ENCODE measurements around the gene ESD. TPM values are rescaled to one million over a fixed set of nuclear protein-coding genes. Genes with fewer than 3 reads are reported as not detected.
"Not testable (repeated sequence)": the region's sequence is repeated elsewhere in the genome, so short reads cannot be mapped to it uniquely, and the experiment has no call there.

The ESD gene
- total RNA-seq, 2 donors from 2014 or later, result 76.3 to 113 TPM

DNA sequence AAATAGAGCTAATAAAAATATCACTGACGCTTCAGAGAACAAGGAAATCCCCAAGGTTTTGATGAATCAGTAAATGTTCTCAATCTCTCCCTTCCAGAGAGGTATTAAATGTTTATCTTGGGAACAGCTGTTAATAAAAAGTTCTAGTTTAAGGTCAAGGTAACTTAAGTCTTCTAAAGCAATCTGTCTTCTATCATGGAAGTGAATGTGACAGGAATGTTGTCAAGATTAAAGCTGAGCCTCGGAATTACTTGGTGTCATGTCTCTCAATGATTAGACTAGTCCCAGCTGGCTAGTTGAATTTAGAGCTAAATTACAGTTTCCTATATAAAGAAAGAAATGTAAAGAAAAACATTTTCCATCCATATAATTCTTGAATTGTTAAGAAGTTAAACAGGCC, 23.4 kb downstream of the ESD start:
- Histone ChIP-seq H3K27me3 (no peaks in the 10 kb centered on the region), H3K9me3 (no peaks in the 10 kb centered on the region), H3K36me3 (peaks cover 30% of the 10 kb centered on the region), H3K4me3 (no peak overlapping the region), H3K27ac (no peak overlapping the region), H3K4me1 (peaks cover 0 to 16% of the 10 kb centered on the region in 2 donors)
- no peak for DNase-seq (ENCODE audit: low spot score)
- TF ChIP-seq, protein P1, sequence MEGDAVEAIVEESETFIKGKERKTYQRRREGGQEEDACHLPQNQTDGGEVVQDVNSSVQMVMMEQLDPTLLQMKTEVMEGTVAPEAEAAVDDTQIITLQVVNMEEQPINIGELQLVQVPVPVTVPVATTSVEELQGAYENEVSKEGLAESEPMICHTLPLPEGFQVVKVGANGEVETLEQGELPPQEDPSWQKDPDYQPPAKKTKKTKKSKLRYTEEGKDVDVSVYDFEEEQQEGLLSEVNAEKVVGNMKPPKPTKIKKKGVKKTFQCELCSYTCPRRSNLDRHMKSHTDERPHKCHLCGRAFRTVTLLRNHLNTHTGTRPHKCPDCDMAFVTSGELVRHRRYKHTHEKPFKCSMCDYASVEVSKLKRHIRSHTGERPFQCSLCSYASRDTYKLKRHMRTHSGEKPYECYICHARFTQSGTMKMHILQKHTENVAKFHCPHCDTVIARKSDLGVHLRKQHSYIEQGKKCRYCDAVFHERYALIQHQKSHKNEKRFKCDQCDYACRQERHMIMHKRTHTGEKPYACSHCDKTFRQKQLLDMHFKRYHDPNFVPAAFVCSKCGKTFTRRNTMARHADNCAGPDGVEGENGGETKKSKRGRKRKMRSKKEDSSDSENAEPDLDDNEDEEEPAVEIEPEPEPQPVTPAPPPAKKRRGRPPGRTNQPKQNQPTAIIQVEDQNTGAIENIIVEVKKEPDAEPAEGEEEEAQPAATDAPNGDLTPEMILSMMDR (IDR thresholded peaks at IDR 0.05), result no peak

DNA sequence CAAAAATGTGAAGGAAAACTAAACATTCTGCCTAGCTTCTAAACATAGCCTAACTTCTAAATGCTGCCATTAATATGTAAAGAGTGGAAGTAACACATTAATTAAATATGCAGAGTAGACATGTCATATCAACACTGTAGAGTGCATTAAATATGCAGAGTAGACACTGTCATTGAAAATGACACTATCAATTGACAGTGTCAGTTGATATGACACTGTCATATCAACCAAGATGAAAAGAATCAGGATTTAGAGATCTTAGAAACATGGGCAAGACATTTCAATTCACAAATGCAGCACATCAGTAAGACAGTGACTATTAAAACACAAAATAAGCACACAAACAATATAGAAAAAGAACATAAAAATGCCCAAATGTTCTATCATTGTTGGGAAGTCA, 25.3 kb downstream of the ESD start:
- H3K4me3 ChIP-seq, result no peak overlapping the region
- H3K36me3 ChIP-seq, result peaks cover 13% of the 10 kb centered on the region
- no peaks in the 10 kb centered on the region for H3K27me3 ChIP-seq
- DNase-seq (ENCODE audit: low spot score), result no peak
- TF ChIP-seq, protein P1 (IDR thresholded peaks at IDR 0.05), result no peak
- H3K9me3 ChIP-seq, result no peaks in the 10 kb centered on the region
- no peak overlapping the region for H3K27ac ChIP-seq
- H3K4me1 ChIP-seq, result peaks cover 0 to 16% of the 10 kb centered on the region in 2 donors

DNA sequence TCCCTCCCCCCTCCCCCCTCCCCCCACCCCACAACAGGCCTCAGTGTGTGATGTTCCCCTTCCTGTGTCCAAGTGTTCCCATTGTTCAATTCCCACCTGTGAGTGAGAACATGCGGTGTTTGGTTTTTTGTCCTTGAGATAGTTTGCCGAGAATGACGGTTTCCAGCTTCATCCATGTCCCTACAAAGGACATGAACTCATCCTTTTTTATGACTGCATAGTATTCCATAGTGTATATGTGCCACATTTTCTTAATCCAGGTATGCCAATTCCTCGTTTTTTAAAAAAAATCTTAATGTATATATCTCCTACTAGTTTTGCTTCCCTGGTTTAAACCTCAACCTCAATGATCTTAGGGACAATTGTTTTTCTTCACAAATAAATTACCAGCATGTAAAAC, 27.0 kb downstream of the ESD start:
- not testable (repeated sequence) for H3K27ac ChIP-seq; H3K4me1 ChIP-seq; H3K36me3 ChIP-seq; H3K4me3 ChIP-seq; H3K9me3 ChIP-seq; DNase-seq (ENCODE audit: low spot score); H3K27me3 ChIP-seq

DNA sequence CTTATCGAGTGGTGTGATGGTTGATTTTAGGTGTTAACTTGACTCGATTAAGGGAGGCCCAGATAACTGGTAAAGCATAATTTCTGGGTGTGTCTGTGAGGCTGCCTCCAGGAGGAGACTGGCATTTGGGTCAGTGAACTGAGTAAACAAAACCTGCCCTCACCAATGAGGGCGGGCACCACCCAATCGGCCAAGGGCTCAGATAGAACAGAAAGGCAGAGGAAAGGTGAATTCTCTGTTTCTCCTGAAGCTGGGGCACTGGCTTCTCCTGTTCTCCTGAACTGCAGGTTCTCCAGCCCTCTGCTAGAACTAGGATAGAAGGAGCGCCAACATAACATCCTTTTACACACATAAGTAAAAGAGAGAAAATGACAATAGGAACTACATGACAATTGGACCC, 35.1 kb downstream of the ESD start:
- no peak for DNase-seq (ENCODE audit: low spot score)
- peaks cover 0 to 4% of the 10 kb centered on the region in 2 donors for H3K4me1 ChIP-seq
- H3K27ac ChIP-seq, result no peak overlapping the region
- H3K4me3 ChIP-seq, result no peak overlapping the region
- no peaks in the 10 kb centered on the region for H3K36me3 ChIP-seq
- TF ChIP-seq, protein P1 (IDR thresholded peaks at IDR 0.05), result no peak
- no peaks in the 10 kb centered on the region for H3K9me3 ChIP-seq
- no peaks in the 10 kb centered on the region for H3K27me3 ChIP-seq

DNA sequence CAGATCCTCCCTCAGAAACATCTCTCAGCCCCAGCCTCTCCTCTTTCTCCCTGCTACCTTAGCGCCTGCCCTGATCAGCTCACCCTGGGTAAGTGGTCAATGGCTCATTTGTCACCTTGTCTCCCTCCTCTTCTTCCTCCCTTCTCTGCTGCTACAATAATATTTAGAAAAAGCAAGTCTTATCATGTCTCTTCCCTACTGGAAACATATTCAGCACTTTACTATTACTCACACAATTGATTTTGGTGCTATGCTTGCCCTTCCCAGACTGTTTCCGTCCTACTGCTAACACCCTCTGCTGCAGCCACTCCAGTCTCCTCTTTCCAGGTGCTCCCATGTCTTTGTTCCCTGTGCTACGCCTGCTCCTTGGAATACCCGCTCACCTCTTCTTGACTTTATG, 35.8 kb downstream of the ESD start:
- Histone ChIP-seq H3K4me3 (no peak overlapping the region), H3K4me1 (peaks cover 0 to 4% of the 10 kb centered on the region in 2 donors), H3K36me3 (no peaks in the 10 kb centered on the region), H3K9me3 (no peaks in the 10 kb centered on the region), H3K27me3 (no peaks in the 10 kb centered on the region), H3K27ac (no peak overlapping the region)
- TF ChIP-seq, protein P1 (IDR thresholded peaks at IDR 0.05), result no peak
- no peak for DNase-seq (ENCODE audit: low spot score)

DNA sequence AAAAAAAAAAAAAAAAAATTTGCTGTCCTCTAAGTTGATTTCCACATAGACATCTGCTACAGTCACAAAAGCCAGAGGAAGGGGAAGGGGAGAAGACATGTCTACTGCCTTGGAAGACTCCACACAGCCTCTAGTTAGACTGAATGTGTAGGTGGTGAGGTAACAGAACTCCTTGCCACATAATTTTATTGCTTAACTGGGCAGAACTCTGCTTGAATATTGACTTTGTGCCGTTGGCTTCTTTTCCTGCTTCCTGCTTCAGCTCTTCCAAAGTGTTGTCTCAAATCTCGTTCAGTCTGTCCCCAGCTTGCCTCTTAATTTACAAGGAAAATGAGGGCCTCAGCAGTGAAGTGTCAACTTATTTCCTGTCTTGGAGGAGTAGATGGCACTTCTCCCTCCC, 37.1 kb downstream of the ESD start:
- H3K27ac ChIP-seq, result peak overlapping the region in 1 of 2 donors; percentile 45
- H3K4me3 ChIP-seq, result no peak overlapping the region
- H3K36me3 ChIP-seq, result no peaks in the 10 kb centered on the region
- DNase-seq (ENCODE audit: low spot score), result no peak
- H3K4me1 ChIP-seq, result peaks cover 0 to 4% of the 10 kb centered on the region in 2 donors
- H3K27me3 ChIP-seq, result no peaks in the 10 kb centered on the region
- no peaks in the 10 kb centered on the region for H3K9me3 ChIP-seq
- TF ChIP-seq, protein P1 (IDR thresholded peaks at IDR 0.05), result no peak

Measured in right atrium auricular region (tissue), 2 donors.